ENCODE measurements around the gene EDC3. TPM values are rescaled to one million over a fixed set of nuclear protein-coding genes. Genes with fewer than 3 reads are reported as not detected.

Gene EDC3
- total RNA-seq, 1 donor from 2014 or later: 62.6 TPM

GRCh38 chr15:74624020-74624602 is 71.7 kb downstream of the EDC3 start:
- no peaks in the 10 kb centered on the region for H3K27me3 Mint-ChIP-seq
- no peak for TF ChIP-seq CTCF (IDR thresholded peaks at IDR 0.05; ENCODE audit: unreplicated experiment)
- no peaks in the 10 kb centered on the region for H3K9me3 Mint-ChIP-seq (ENCODE audit: low read depth)
- no peak overlapping the region for H3K4me3 Mint-ChIP-seq (ENCODE audit: low read depth)
- H3K27ac Mint-ChIP-seq: no peak overlapping the region
- peaks cover 2% of the 10 kb centered on the region for H3K4me1 Mint-ChIP-seq (ENCODE audit: low read depth)
- DNase-seq (ENCODE audit: low spot score, unreplicated experiment): no peak
- H3K36me3 Mint-ChIP-seq (ENCODE audit: insufficient read depth): peaks cover 20% of the 10 kb centered on the region

GRCh38 chr15:74622758-74623157 is 73.1 kb downstream of the EDC3 start:
- Mint-ChIP-seq H3K4me1 (ENCODE audit: low read depth) (peaks cover 2% of the 10 kb centered on the region), H3K4me3 (ENCODE audit: low read depth) (no peak overlapping the region), H3K9me3 (ENCODE audit: low read depth) (no peaks in the 10 kb centered on the region), H3K27me3 (no peaks in the 10 kb centered on the region), H3K36me3 (ENCODE audit: insufficient read depth) (peaks cover 20% of the 10 kb centered on the region), H3K27ac (no peak overlapping the region)
- DNase-seq (ENCODE audit: low spot score, unreplicated experiment): no peak
- no peak for TF ChIP-seq CTCF (IDR thresholded peaks at IDR 0.05; ENCODE audit: unreplicated experiment)

- H3K4me1 Mint-ChIP-seq (ENCODE audit: low read depth): peaks cover 4% of the 10 kb centered on the region
- H3K27me3 Mint-ChIP-seq: no peaks in the 10 kb centered on the region
- H3K36me3 Mint-ChIP-seq (ENCODE audit: insufficient read depth): peaks cover 20% of the 10 kb centered on the region
- no peaks in the 10 kb centered on the region for H3K9me3 Mint-ChIP-seq (ENCODE audit: low read depth)
- H3K27ac Mint-ChIP-seq: peak overlapping the region; percentile 52
- TF ChIP-seq CTCF (IDR thresholded peaks at IDR 0.05; ENCODE audit: unreplicated experiment): no peak
- DNase-seq (ENCODE audit: low spot score, unreplicated experiment): no peak
- no peak overlapping the region for H3K4me3 Mint-ChIP-seq (ENCODE audit: low read depth)
Measured at GRCh38 chr15:74621936-74622335, 73.9 kb downstream of the EDC3 start.

GRCh38 chr15:74621546-74621920 is 74.3 kb downstream of the EDC3 start:
- H3K27me3 Mint-ChIP-seq: no peaks in the 10 kb centered on the region
- H3K36me3 Mint-ChIP-seq (ENCODE audit: insufficient read depth): peaks cover 20% of the 10 kb centered on the region
- H3K27ac Mint-ChIP-seq: peak overlapping the region; percentile 62
- no peak for TF ChIP-seq CTCF (IDR thresholded peaks at IDR 0.05; ENCODE audit: unreplicated experiment)
- no peak for DNase-seq (ENCODE audit: low spot score, unreplicated experiment)
- H3K4me3 Mint-ChIP-seq (ENCODE audit: low read depth): no peak overlapping the region
- H3K9me3 Mint-ChIP-seq (ENCODE audit: low read depth): no peaks in the 10 kb centered on the region
- H3K4me1 Mint-ChIP-seq (ENCODE audit: low read depth): peaks cover 8% of the 10 kb centered on the region

GRCh38 chr15:74620636-74621545 is 74.9 kb downstream of the EDC3 start:
- no peaks in the 10 kb centered on the region for H3K27me3 Mint-ChIP-seq
- peak; percentile 29 for DNase-seq (ENCODE audit: low spot score, unreplicated experiment)
- TF ChIP-seq CTCF (IDR thresholded peaks at IDR 0.05; ENCODE audit: unreplicated experiment): peak; percentile 70
- H3K27ac Mint-ChIP-seq: peak overlapping the region; percentile 62
- H3K36me3 Mint-ChIP-seq (ENCODE audit: insufficient read depth): peaks cover 20% of the 10 kb centered on the region
- no peak overlapping the region for H3K4me3 Mint-ChIP-seq (ENCODE audit: low read depth)
- peaks cover 12% of the 10 kb centered on the region for H3K4me1 Mint-ChIP-seq (ENCODE audit: low read depth)
- no peaks in the 10 kb centered on the region for H3K9me3 Mint-ChIP-seq (ENCODE audit: low read depth)

Data from progenitor cell of endocrine pancreas (in vitro differentiated cells).